Caco-2 (cell line): Measurements from ENCODE around the gene AMN1. TPM values are rescaled to one million over a fixed set of nuclear protein-coding genes. Genes with fewer than 3 reads are reported as not detected.
"Not testable (repeated sequence)": the region's sequence is repeated elsewhere in the genome, so short reads cannot be mapped to it uniquely, and the experiment has no call there.

ENCODE experiments used
- BruUV-seq: library from RNA; stranded (reverse); fragments of 400-500 nt; replicated peaks from 2 replicates; lab custom pipeline; 2021; lab: Mats Ljungman, UMichigan
- CTCF ChIA-PET: fragments of 300-600 bp; sonication (Branson Sonifier 250); formaldehyde crosslinking; loops from one replicate; lab custom pipeline; 2022; ENCODE audit warnings: antibody characterized with exemption; lab: Charles Lee
- POLR2A ChIA-PET: fragments of 300-600 bp; sonication (Branson Sonifier 250); formaldehyde crosslinking; loops from one replicate; lab custom pipeline; 2022; ENCODE audit warnings: antibody characterized with exemption; lab: Charles Lee
- DNase-seq, 2 experiments: peaks; one replicate each; pipeline versions ENCODE4 v3.0.0 to v3.0.0-alpha.2; 2020 to 2022
- H3K27me3 ChIP-seq: replicated peaks from 2 replicates; pipeline ENCODE4 v1.6.0; 2011; ENCODE audit warnings: low read length; ENCODE audit not compliant: control insufficient read depth, insufficient read depth
- H3K36me3 ChIP-seq: 2 replicates; pipeline ENCODE4 v1.5.1; 2011; ENCODE audit warnings: low read length; ENCODE audit not compliant: control insufficient read depth, insufficient read depth
- H3K4me1 ChIP-seq: fragments of 250-450 bp; sonication (Bioruptor Pico); 2 replicates; pipeline ENCODE4 v1.5.1; 2020; ENCODE audit warnings: mild to moderate bottlenecking
- H3K4me3 ChIP-seq: 2 replicates; pipeline ENCODE4 v1.5.1; 2011; ENCODE audit warnings: low read depth, mild to moderate bottlenecking, control low read depth, low read length
- H3K9me3 ChIP-seq: fragments of 250-450 bp; sonication (Bioruptor Pico); 2 replicates; pipeline ENCODE4 v1.5.1; 2020; ENCODE audit warnings: mild to moderate bottlenecking, moderate library complexity
- H3K27ac Mint-ChIP-seq: one replicate; pipeline ENCODE4 v1.8.0; 2022; ENCODE audit warnings: mixed read lengths; ENCODE audit not compliant: unreplicated experiment
- H3K27me3 Mint-ChIP-seq: one replicate; pipeline ENCODE4 v1.8.0; 2022; ENCODE audit warnings: mixed read lengths; ENCODE audit not compliant: insufficient read depth, unreplicated experiment
- H3K36me3 Mint-ChIP-seq: one replicate; pipeline ENCODE4 v1.8.0; 2022; ENCODE audit warnings: mild to moderate bottlenecking, mixed read lengths; ENCODE audit not compliant: insufficient read depth, unreplicated experiment
- H3K4me1 Mint-ChIP-seq: one replicate; pipeline ENCODE4 v1.8.0; 2022; ENCODE audit warnings: low read depth, mixed read lengths; ENCODE audit not compliant: unreplicated experiment
- H3K4me3 Mint-ChIP-seq: one replicate; pipeline ENCODE4 v1.8.0; 2022; ENCODE audit warnings: mild to moderate bottlenecking, moderate library complexity, mixed read lengths; ENCODE audit not compliant: unreplicated experiment
- H3K9me3 Mint-ChIP-seq: one replicate; pipeline ENCODE4 v1.8.0; 2022; ENCODE audit warnings: mixed read lengths; ENCODE audit not compliant: unreplicated experiment
- intact Hi-C: fragments of 100-400 bp; cut with micrococcal nuclease; formaldehyde crosslinking; loops from one replicate; pipeline ENCODE4 v1.10.0; 2022; ENCODE audit not compliant: unreplicated experiment
- total RNA-seq: library from RNA; stranded (reverse); gene quantifications from 2 replicates; pipeline ENCODE4 v1.2.3, GENCODE V29; 2022
- TF ChIP-seq, protein P1 (sequence below), 2 experiments: fragments of 200-600 bp in 1 of 2; IDR thresholded peaks; 1 replicate in 1 of 2; 2 replicates in 1 of 2; pipeline versions ENCODE4 v1.5.1 to v1.8.0; 2011 to 2022; ENCODE audit warnings: antibody characterized with exemption in 1 of 2, control low read depth in 1 of 2, inconsistent platforms in 1 of 2, low read depth in 1 of 2, low read length in 1 of 2, mild to moderate bottlenecking in 1 of 2, moderate library complexity in 1 of 2; ENCODE audit not compliant: insufficient read depth in 1 of 2, severe bottlenecking in 1 of 2, unreplicated experiment in 1 of 2

The AMN1 gene
- total RNA-seq, 1 experiment from 2014 or later = 6.2 TPM

DNA sequence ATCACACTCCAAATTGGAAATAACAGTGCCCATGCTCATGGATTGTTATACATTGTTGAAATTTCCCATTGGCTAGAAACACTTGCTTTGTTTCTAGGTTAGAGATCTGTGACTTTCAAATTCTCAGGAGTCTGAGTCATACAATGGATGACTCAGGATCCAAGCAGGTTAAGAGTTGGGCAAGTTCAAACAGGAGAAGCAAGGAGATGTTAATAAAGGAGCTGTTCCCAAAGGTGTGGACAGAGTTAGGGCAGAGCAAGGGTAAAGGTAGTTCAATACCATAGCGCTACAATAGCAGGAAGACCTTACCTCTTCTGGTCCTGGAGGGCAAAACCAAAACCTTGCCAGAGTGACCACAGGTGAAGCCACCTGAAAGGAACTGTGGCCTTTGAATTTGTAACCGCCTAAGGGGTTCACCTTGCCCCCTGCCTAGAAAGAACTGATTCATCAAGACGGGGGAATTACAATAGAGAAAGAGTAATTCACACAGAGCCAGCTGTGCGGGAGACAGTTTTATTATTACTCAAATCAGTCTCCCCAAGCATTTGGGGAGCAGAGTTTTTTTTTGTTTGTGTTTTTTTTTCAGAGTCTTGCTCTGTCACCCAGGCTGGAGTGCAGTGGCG, 4.2 kb upstream of the AMN1 start:
- Mint-ChIP-seq H3K36me3 (peaks cover 46% of the 10 kb centered on the region), H3K9me3 (peaks cover 41% of the 10 kb centered on the region), H3K27me3 (no peaks in the 10 kb centered on the region), H3K27ac (peak overlapping the region; percentile 87), H3K4me1 (peaks cover 17% of the 10 kb centered on the region), H3K4me3 (peak overlapping the region; percentile 2)
- ChIA-PET CTCF (no interaction called here), POLR2A (interaction anchor here (0.6 kb wide), 2 partner anchors 41 to 74 kb away, joined by 3 to 4 read pairs; no protein-coding TSS in a partner anchor)
- peak; percentile 62 to 66 for DNase-seq
- TF ChIP-seq, protein P1, sequence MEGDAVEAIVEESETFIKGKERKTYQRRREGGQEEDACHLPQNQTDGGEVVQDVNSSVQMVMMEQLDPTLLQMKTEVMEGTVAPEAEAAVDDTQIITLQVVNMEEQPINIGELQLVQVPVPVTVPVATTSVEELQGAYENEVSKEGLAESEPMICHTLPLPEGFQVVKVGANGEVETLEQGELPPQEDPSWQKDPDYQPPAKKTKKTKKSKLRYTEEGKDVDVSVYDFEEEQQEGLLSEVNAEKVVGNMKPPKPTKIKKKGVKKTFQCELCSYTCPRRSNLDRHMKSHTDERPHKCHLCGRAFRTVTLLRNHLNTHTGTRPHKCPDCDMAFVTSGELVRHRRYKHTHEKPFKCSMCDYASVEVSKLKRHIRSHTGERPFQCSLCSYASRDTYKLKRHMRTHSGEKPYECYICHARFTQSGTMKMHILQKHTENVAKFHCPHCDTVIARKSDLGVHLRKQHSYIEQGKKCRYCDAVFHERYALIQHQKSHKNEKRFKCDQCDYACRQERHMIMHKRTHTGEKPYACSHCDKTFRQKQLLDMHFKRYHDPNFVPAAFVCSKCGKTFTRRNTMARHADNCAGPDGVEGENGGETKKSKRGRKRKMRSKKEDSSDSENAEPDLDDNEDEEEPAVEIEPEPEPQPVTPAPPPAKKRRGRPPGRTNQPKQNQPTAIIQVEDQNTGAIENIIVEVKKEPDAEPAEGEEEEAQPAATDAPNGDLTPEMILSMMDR (IDR thresholded peaks at IDR 0.05; ENCODE audit: insufficient read depth in 1 of 2, low read depth in 1 of 2, low read length in 1 of 2, severe bottlenecking in 1 of 2, unreplicated experiment in 1 of 2) = no peak
- no TSS peak for BruUV-seq
- Histone ChIP-seq H3K27me3 (no peaks in the 10 kb centered on the region), H3K4me3 (no peak overlapping the region), H3K9me3 (peaks cover 35% of the 10 kb centered on the region), H3K4me1 (peaks cover 35% of the 10 kb centered on the region), H3K36me3 (no peaks in the 10 kb centered on the region)
- intact Hi-C loops = loop anchor here (1.0 kb wide), 2 partner anchors 16 to 225 kb away; no protein-coding TSS in a partner anchor

DNA sequence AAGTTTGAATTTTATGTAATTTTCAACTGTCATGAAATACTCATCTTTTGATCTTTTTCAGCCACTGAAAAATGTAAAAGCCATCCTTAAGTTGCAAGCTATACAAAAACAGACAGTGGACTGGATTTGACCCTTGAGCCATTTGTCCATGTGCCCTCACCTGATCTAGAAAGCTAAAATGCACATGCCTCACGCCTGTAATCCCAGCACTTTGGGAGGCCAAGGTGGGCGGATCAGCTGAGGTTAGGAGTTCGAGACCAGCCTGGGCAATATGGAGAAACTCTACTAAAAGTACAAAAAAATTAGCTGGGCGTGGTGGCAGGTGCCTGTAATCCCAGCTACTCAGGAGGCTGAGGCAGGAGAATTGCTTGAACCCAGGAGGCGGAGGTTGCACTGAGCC, 2.4 kb upstream of the AMN1 start:
- intact Hi-C loops, DNase-seq, H3K27me3 ChIP-seq, H3K27me3 Mint-ChIP-seq, H3K27ac Mint-ChIP-seq, H3K4me3 ChIP-seq, CTCF ChIA-PET, BruUV-seq, H3K36me3 ChIP-seq, POLR2A ChIA-PET: not testable (repeated sequence)
- Mint-ChIP-seq H3K9me3 (peaks cover 41% of the 10 kb centered on the region), H3K36me3 (peaks cover 46% of the 10 kb centered on the region), H3K4me3 (peak overlapping the region; percentile 60), H3K4me1 (peaks cover 17% of the 10 kb centered on the region)
- H3K4me1 ChIP-seq = peaks cover 35% of the 10 kb centered on the region
- peaks cover 35% of the 10 kb centered on the region for H3K9me3 ChIP-seq

- POLR2A ChIA-PET = interaction anchor here (0.6 to 1.0 kb wide), 3 partner anchors 14 to 339 kb away, joined by 4 to 5 read pairs (median 4); no protein-coding TSS in a partner anchor
- peak overlapping the region; percentile 78 for H3K4me3 ChIP-seq
- H3K4me3 Mint-ChIP-seq = peak overlapping the region; percentile 95
- peaks cover 46% of the 10 kb centered on the region for H3K36me3 Mint-ChIP-seq
- peaks cover 35% of the 10 kb centered on the region for H3K9me3 ChIP-seq
- BruUV-seq = TSS peak; percentile 82
- peak in 1 of 2 experiments; percentile 26 for DNase-seq
- no peaks in the 10 kb centered on the region for H3K27me3 ChIP-seq
- intact Hi-C loops = loop anchor here (1.0 to 2.0 kb wide), 5 partner anchors 20 to 229 kb away; partner anchors contain the start of genes ETFBKMT and RESF1
- H3K27ac Mint-ChIP-seq = peak overlapping the region; percentile 98
- H3K27me3 Mint-ChIP-seq = no peaks in the 10 kb centered on the region
- H3K4me1 Mint-ChIP-seq = peaks cover 19% of the 10 kb centered on the region
- peaks cover 35% of the 10 kb centered on the region for H3K4me1 ChIP-seq
- no peaks in the 10 kb centered on the region for H3K36me3 ChIP-seq
- peaks cover 32% of the 10 kb centered on the region for H3K9me3 Mint-ChIP-seq
- TF ChIP-seq, protein P1 (IDR thresholded peaks at IDR 0.05; ENCODE audit: insufficient read depth in 1 of 2, low read depth in 1 of 2, low read length in 1 of 2, severe bottlenecking in 1 of 2, unreplicated experiment in 1 of 2) = no peak
- CTCF ChIA-PET = interaction anchor here (0.6 to 1.6 kb wide), 4 partner anchors 20 to 85 kb away, joined by 3 to 6 read pairs (median 4); partner anchors contain the start of gene ETFBKMT
Observed at GRCh38 chr12:31729705-31730104, 884 bp upstream of the AMN1 start.
